ENCODE data around the gene NCAPG2. TPM values are rescaled to one million over a fixed set of nuclear protein-coding genes. Genes with fewer than 3 reads are reported as not detected.

The NCAPG2 gene
- total RNA-seq (2022) (10.5 and 27.4 TPM in 2 replicates), Bru-seq, nascent RNA (percentile 56 among the genes with signal in this experiment), BruChase-seq, experiment 1, labeled RNA remaining after a 6-hour chase (percentile 58 among the genes with signal in this experiment), BruChase-seq, experiment 2, labeled RNA remaining after a 2-hour chase (percentile 61 among the genes with signal in this experiment)
- long read RNA-seq, full-length matches to known transcripts: 44 of 72 reads
- long read RNA-seq, partial matches to known transcripts: 6 of 72 reads
- long read RNA-seq, other reads (novel, unspliced or antisense): 22 of 72 reads

- ChIA-PET POLR2A (interaction anchor here (0.6 to 2.2 kb wide), 11 partner anchors 10 to 346 kb away, joined by 3 to 17 read pairs (median 4); no protein-coding TSS in a partner anchor), CTCF (interaction anchor here (0.6 to 1.7 kb wide), 4 partner anchors 19 to 896 kb away, joined by 3 to 4 read pairs (median 4); no protein-coding TSS in a partner anchor)
- peaks cover 27% of the 10 kb centered on the region for H3K4me1 Mint-ChIP-seq (ENCODE audit: insufficient read depth, unreplicated experiment)
- no TSS peak for BruUV-seq (replicated peaks)
- H3K27me3 Mint-ChIP-seq (ENCODE audit: insufficient read depth, unreplicated experiment): no peaks in the 10 kb centered on the region
- intact Hi-C loops (cut with micrococcal nuclease): loop anchor here (5.0 kb wide), 1 partner anchor 123 kb away; the partner anchor contains the start of gene ESYT2
- peak within 1 kb of the TSS; percentile 88 for H3K4me3 Mint-ChIP-seq (ENCODE audit: unreplicated experiment)
- H3K27ac Mint-ChIP-seq (ENCODE audit: low read depth, unreplicated experiment): peak within 1 kb of the TSS; percentile 86
- peaks cover 1% of the 10 kb centered on the region for H3K36me3 Mint-ChIP-seq (ENCODE audit: insufficient read depth, unreplicated experiment)
- H3K9me3 Mint-ChIP-seq (ENCODE audit: unreplicated experiment): no peaks in the 10 kb centered on the region
- no peak for TF ChIP-seq CTCF (IDR thresholded peaks at IDR 0.05; ENCODE audit: unreplicated experiment)
- DNase-seq (ENCODE audit: unreplicated experiment): peak; percentile 98
Observed at GRCh38 chr7:158704524-158705233, at the start of gene NCAPG2. NCAPG2 (minus strand) TSS chr7:158704804; CDS start chr7:158701899, 2,905 bp downstream.

GRCh38 chr7:158753900-158754299 is 49.3 kb upstream of the NCAPG2 start:
- no peaks in the 10 kb centered on the region for H3K27me3 Mint-ChIP-seq (ENCODE audit: insufficient read depth, unreplicated experiment)
- intact Hi-C loops (cut with micrococcal nuclease): no loop called here
- no peak for TF ChIP-seq CTCF (IDR thresholded peaks at IDR 0.05; ENCODE audit: unreplicated experiment)
- BruUV-seq (replicated peaks): no TSS peak
- no peak overlapping the region for H3K27ac Mint-ChIP-seq (ENCODE audit: low read depth, unreplicated experiment)
- ChIA-PET CTCF (interaction anchor here (0.5 to 1.0 kb wide), 4 partner anchors 9 to 147 kb away, joined by 3 read pairs; no protein-coding TSS in a partner anchor), POLR2A (interaction anchor here (0.7 to 0.9 kb wide), 2 partner anchors 11 to 13 kb away, joined by 3 read pairs; no protein-coding TSS in a partner anchor)
- H3K4me1 Mint-ChIP-seq (ENCODE audit: insufficient read depth, unreplicated experiment): no peaks in the 10 kb centered on the region
- H3K4me3 Mint-ChIP-seq (ENCODE audit: unreplicated experiment): no peak overlapping the region
- DNase-seq (ENCODE audit: unreplicated experiment): no peak
- H3K36me3 Mint-ChIP-seq (ENCODE audit: insufficient read depth, unreplicated experiment): peaks cover 80% of the 10 kb centered on the region
- H3K9me3 Mint-ChIP-seq (ENCODE audit: unreplicated experiment): no peaks in the 10 kb centered on the region

GRCh38 chr7:158751751-158752150 is 47.1 kb upstream of the NCAPG2 start:
- CTCF ChIA-PET: no interaction called here
- intact Hi-C loops (cut with micrococcal nuclease): no loop called here
- no peak overlapping the region for H3K27ac Mint-ChIP-seq (ENCODE audit: low read depth, unreplicated experiment)

More at GRCh38 chr7:158751751-158752150, 47.1 kb upstream of the NCAPG2 start:
- DNase-seq (ENCODE audit: unreplicated experiment): no peak
- Mint-ChIP-seq H3K36me3 (ENCODE audit: insufficient read depth, unreplicated experiment) (peaks cover 80% of the 10 kb centered on the region), H3K4me1 (ENCODE audit: insufficient read depth, unreplicated experiment) (no peaks in the 10 kb centered on the region), H3K9me3 (ENCODE audit: unreplicated experiment) (no peaks in the 10 kb centered on the region), H3K27me3 (ENCODE audit: insufficient read depth, unreplicated experiment) (no peaks in the 10 kb centered on the region), H3K4me3 (ENCODE audit: unreplicated experiment) (no peak overlapping the region)
- POLR2A ChIA-PET: interaction anchor here (1.2 to 1.9 kb wide), 2 partner anchors 8 to 16 kb away, joined by 3 to 4 read pairs; no protein-coding TSS in a partner anchor
- TF ChIP-seq CTCF (IDR thresholded peaks at IDR 0.05; ENCODE audit: unreplicated experiment): no peak
- no TSS peak for BruUV-seq (replicated peaks)

Measured in MCF 10A (cell line).